ENCODE measurements around the gene SUMO1.
A peak's percentile ranks its signal among the peaks of the same experiment; 100 is the strongest.
"Not testable (repeated sequence)": the region's sequence is repeated elsewhere in the genome, so short reads cannot be mapped to it uniquely, and the experiment has no call there.

SUMO1 gene

DNA sequence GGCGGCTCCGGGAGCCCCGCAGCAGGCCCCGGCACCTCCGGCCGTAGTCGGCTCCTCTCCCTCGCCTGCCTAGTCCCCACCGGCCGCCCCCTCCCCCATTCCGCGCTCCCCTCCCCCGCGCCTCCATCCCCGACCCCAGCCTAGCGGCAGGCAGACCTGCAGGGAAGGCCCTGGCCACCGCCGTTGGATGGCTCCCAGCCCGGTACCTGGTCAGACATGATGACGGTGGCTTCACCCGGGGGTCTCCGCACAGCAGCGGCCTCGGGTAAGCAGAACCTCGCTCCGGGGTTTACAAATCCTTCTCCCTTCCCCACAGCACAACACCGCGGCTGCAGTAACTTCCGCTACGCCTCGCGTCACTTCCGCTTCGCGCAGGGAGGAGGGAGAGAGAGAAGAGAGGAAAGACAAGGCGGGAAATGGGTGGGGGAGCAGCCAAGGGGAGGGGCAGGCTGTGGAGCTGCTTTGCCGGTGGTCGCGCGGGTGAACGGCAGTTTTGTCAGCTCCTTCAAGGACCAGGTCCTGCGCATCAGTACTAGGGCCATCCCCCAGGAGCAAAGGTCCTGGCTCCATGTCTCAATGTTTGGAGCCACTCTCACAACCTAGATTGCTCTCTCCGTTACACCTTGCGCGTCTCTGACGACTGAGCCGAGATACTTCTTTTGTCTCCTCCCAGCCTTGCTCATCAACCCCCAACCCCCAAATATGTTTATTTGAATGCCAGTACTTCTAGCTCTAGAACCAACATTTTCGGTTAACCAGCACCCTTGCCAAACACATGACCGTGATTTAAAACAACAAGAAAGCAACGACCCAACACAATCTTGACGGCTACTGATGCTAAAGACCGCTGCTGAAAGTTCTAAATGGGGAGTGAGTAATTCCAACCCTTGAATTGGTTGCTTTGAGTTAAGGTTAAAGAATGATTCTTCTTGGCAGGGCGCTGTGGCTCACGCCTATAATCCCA, at the start of gene SUMO1:
Gene SUMO1 (minus strand): TSS at position 364 of the 964 bp plus-strand sequence. CDS start 146 bp downstream, at position 218.
- peak; percentile 88 for DNase-seq (ENCODE audit: extremely low spot score, insufficient read length, low read depth)
- FAIRE-seq: peak; percentile 94

DNA sequence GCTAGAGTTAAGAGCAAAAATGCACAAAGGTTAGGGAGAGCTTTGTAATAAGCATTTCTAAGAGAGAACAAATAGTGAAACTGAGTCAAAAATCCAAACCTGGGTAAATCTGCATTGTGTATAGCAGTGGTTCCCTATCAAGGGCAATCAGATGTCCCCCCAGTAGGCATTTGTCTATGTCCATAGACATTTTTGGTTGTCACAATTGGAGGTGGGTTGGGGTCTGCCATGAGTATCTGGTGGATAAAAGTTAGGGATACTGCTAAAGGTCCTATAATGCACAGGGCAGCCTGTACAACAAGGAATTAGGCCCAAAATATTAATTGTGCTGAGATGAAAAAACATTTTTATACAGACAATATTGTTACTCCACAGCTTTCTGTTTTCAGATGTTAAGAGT, 48.2 kb upstream of the SUMO1 start:
- DNase-seq (ENCODE audit: extremely low spot score, insufficient read length, low read depth): no peak
- no peak for FAIRE-seq

GRCh38 chr2:202278944-202279343, 40.5 kb upstream of the SUMO1 start:
- FAIRE-seq (no peak), DNase-seq (ENCODE audit: extremely low spot score, insufficient read length, low read depth) (no peak)

DNA sequence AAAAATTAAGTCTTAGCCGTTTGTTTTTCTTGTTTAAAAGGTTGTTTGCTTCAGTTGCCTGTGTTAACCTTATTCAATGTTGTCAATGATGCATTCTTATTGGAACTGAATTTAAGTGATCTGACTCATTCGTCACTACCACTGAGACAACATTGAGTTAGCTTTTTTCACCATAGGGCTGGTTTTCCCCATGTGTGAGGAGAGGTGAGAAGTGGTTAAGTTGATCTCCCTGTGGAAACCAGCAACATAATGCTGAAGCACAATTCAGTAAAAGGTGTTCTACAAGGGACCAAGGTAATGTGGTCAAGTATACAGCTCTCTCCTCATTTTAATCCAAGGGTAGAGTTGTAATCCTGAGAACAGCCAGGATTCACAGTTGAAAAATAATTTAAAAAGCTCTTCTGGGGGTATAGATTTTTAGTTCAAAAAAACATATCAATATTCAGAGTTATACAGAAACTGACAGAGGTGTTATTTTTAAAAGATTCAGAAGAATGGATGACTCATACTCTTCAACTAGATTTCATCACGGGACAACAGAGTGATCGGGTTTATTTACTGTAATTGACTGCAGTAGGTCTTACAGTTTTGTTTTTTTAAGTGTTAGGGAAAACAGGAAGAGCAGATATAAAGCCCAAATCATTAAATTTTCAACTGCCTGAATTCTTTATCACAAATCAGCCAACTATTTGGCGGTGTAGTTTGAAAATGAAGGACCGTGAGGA, 39.8 kb upstream of the SUMO1 start:
- FAIRE-seq: peak; percentile 18
- DNase-seq (ENCODE audit: extremely low spot score, insufficient read length, low read depth): no peak

DNA sequence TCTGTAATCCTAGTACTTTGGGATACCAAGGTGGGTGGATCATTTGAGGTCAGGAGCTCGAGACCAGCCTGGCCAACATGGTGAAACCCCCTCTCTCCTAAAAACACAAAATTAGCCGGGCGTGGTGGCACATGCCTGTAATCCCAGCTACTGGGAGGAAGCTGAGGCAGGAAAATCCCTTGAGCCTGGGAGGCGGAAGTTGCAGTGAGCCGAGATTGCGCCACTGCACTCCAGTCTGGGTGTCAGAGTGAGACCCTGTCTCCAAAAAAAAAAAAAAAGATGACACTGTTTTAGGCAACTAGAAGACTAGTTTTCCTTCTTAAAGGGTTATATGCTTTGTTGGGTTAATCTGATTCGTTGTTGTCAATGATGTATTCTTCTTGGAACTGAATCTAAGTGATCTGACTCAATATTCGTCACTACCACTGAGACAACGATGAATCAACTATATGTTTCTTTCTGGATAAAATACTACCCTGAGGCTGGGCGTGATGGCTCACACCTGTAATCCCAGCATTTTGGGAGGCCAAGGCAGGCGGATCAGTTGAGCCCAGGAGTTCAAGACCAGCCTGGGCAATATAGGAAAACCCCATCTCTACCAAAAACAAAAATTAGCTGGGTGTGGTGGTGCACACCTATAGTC, 37.8 kb upstream of the SUMO1 start:
- not testable (repeated sequence) for DNase-seq (ENCODE audit: extremely low spot score, insufficient read length, low read depth); FAIRE-seq

DNA sequence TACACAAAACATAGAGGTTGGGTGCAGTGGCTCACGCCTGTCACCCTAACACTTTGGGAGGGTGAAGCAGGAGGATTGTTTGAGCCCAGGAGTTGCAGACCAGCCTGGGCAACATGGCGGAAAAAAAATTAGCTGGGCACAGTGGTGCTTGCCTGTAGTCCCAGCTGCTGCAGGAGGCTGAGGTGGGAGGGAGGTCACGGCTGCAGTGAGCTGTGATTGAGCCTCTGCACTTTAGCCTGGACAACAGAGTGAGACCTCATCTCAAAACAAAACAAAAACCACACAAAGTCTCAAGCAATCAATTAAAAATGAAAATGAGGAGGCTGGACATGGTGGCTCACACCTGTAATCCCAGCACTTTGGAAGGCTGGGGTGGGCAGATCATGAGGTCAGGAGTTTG, 32.1 kb upstream of the SUMO1 start:
- FAIRE-seq (peak; percentile 87), DNase-seq (ENCODE audit: extremely low spot score, insufficient read length, low read depth) (no peak)

DNA sequence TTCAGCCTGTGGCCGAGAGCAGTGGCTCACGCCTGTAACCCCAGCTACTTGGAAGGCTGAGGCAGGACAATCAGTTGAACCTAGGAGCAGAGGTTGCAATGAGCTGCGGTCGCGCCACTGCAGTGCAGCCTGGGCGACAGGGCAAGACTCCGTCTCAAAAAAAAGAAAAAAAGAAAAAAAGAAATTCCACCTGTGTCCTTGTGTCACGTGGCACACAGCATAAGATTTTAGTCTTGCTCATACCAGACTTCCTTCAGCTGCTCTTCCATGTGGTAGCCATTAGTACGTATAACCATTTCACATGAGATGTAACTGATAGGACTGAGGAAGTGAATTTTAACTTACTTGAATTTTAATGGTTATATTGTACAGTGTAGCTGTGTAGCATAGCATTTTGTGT, 31.2 kb upstream of the SUMO1 start:
- DNase-seq (ENCODE audit: extremely low spot score, insufficient read length, low read depth) (no peak), FAIRE-seq (no peak)

DNA sequence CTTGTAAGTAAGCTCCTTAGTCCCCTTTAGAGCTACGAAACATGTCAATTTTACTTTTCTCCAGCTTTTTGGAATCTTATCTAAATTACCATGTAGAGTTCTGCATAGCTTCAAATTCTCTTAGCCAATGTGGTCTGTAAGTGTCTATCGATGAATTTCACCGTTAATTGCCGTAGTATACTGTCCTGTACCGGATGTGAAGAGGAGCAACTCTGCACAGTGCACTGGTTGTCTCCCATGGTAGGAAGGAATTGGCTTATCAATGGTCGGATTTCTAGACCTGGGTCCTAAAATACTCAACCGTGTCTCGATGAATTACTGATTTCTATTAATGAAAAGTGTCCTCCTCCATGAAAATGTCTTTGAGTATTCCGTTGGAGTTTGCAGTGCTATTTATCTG, 29.1 kb upstream of the SUMO1 start:
- FAIRE-seq: peak; percentile 62
- no peak for DNase-seq (ENCODE audit: extremely low spot score, insufficient read length, low read depth)

- FAIRE-seq (peak; percentile 94), DNase-seq (ENCODE audit: extremely low spot score, insufficient read length, low read depth) (peak; percentile 76)
These were observed 27.3 kb upstream of the SUMO1 start, which contains the start of gene NOP58 for GRCh38 chr2:202265467-202266277. Gene NOP58, plus strand, starts transcription at chr2:202265763. Its CDS starts 179 bp downstream, at chr2:202265942.

- FAIRE-seq (no peak), DNase-seq (ENCODE audit: extremely low spot score, insufficient read length, low read depth) (no peak)
These were observed 23.1 kb upstream of the SUMO1 start for GRCh38 chr2:202261531-202261930.

GRCh38 chr2:202251494-202251893, 13.1 kb upstream of the SUMO1 start:
- DNase-seq (ENCODE audit: extremely low spot score, insufficient read length, low read depth): no peak
- FAIRE-seq: no peak

DNA sequence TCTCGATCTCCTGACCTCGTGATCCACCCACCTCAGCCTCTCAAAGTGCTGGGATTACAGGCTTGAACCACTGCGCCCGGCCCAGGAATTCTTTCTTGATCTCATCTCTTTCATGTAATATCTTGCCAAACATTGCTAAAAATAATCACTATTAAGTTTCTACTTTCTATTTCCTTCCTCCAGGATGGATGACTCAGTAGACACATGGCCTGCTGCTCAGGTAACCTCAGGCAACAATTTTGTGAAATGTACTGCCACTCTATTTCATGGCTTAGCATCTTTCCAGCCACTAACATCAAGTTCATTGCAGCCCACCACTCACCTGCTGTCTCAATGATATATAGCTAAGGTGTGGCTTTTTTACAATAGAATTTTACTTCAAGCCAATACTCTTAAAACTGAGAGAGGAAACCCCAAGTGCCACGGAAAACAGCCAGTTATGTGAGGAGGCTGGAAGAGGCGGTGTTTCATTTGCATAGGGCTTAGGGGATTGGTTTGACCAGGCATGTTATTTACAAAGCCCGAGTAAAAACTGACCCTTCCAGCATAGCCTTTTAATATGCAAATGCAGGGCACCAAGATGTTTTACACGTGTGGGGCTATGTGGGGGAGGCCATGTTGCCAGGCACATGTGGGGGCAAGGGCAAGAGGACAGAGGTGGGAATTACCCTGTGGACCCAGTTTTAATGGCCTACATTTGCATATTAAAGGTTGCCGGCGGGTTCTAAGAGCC, 11.3 kb upstream of the SUMO1 start:
- DNase-seq (ENCODE audit: extremely low spot score, insufficient read length, low read depth) (no peak), FAIRE-seq (no peak)

DNA sequence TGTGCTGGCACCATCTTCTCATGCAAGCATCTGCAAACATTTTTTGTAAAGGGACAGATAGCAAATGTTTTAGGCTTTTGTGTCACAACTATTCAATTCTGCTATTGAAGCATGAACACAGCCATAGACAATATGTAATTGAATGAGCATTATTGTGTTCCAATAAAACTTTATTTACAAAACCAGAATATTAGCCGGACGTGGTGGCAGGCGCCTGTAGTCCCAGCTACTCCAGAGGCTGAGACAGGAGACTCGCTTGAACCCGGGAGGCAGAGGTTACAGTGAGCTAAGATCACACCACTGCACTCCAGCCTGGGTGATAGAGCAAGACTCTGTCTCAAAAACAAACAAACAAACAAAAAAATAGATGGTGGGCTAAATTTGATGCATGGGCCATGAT, 9.3 kb upstream of the SUMO1 start:
- not testable (repeated sequence) for DNase-seq (ENCODE audit: extremely low spot score, insufficient read length, low read depth); FAIRE-seq

GRCh38 chr2:202237787-202238233, 587 bp downstream of the SUMO1 start:
- FAIRE-seq (peak; percentile 24), DNase-seq (ENCODE audit: extremely low spot score, insufficient read length, low read depth) (no peak)

GRCh38 chr2:202221873-202222272, 16.5 kb downstream of the SUMO1 start:
- no peak for FAIRE-seq
- DNase-seq (ENCODE audit: extremely low spot score, insufficient read length, low read depth): no peak

GRCh38 chr2:202215179-202215578, 23.2 kb downstream of the SUMO1 start:
- DNase-seq (ENCODE audit: extremely low spot score, insufficient read length, low read depth) (no peak), FAIRE-seq (no peak)

DNA sequence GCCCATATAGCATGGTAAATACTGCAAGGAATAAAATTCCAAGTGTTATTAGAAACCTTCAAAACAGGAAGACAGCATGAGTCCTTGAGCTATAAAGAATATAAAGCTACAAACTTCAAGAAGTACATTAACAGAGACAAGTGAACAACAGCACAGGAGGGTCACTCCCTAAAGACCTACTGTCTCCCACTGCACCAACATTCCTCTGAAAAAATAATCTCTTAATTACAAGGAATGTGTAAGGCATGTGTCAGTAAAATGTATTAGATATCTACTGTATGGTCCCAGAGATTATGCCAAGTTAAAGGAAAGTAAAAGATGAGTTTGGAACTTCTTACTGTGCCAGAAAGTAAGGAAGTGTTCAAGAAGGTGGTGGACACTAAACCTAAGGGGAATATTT, 29.9 kb downstream of the SUMO1 start:
- no peak for FAIRE-seq
- DNase-seq (ENCODE audit: extremely low spot score, insufficient read length, low read depth): no peak

- DNase-seq (ENCODE audit: extremely low spot score, insufficient read length, low read depth) (no peak), FAIRE-seq (no peak)
These were observed 33.5 kb downstream of the SUMO1 start for GRCh38 chr2:202204855-202205254.

DNA sequence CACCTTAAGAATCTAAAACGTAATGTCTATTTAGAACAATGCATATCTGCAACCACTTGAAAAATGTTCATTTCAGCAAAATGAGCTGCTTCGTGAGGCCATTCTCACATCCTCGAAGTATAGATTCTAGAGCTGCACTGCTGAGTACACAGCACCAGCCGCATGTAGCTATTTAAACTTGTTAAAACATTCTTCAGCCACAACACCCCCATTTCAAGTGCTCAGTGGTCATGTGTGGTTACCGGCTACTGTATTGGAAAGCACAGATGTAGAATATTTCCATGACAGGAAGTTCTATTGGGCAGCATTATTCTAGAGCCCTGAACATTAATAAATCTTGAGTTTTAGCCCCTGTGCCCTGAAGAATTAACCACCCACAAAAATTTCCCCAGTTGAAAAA, 35.0 kb downstream of the SUMO1 start:
- no peak for DNase-seq (ENCODE audit: extremely low spot score, insufficient read length, low read depth)
- no peak for FAIRE-seq

All from GM18507 (cell line).